A673 (cell line): ENCODE results near the gene TICRR.

Experiments used
- CTCF ChIP-seq: fragments of 300-800, 200-600 bp; sonication (generic); conservative IDR thresholded peaks from 2 replicates; pipeline ENCODE4 v1.5.1; 2017; ENCODE audit warnings: low read depth, mild to moderate bottlenecking, antibody characterized with exemption, low read length, moderate library complexity, mixed read lengths
- EZH2 ChIP-seq: fragments of 200-600 bp; sonication (generic); IDR thresholded peaks from 2 replicates; pipeline ENCODE4 v1.6.1; 2017; ENCODE audit warnings: borderline replicate concordance, low read depth, mild to moderate bottlenecking, mixed read lengths, antibody characterized with exemption, low read length; ENCODE audit not compliant: poor library complexity, severe bottlenecking

GRCh38 chr15:89657686-89658200, 82.5 kb downstream of the TICRR start:
- TF ChIP-seq EZH2 (no peak), CTCF (no peak)
